HepG2 (cell line): ENCODE data around the gene NOTUM. TPM values are rescaled to one million over a fixed set of nuclear protein-coding genes. Genes with fewer than 3 reads are reported as not detected.

Source experiments
- ATRX ChIP-seq: sonication (generic); formaldehyde crosslinking; IDR thresholded peaks from 2 replicates; pipeline ENCODE4 v1.4.0; 2020; ENCODE audit warnings: missing genetic modification reagents, borderline replicate concordance
- BATF2 ChIP-seq: sonication (generic); formaldehyde crosslinking; IDR thresholded peaks from 2 replicates; pipeline ENCODE4 v1.8.0; 2022; ENCODE audit warnings: mild to moderate bottlenecking, missing genetic modification reagents, moderate library complexity
- CBX5 ChIP-seq: sonication (generic); formaldehyde crosslinking; IDR thresholded peaks from 2 replicates; pipeline ENCODE4 v1.4.0; 2020; ENCODE audit warnings: missing genetic modification reagents, borderline replicate concordance
- ELF4 ChIP-seq: sonication (generic); formaldehyde crosslinking; IDR thresholded peaks from 2 replicates; pipeline ENCODE4 v1.5.0; 2020; ENCODE audit warnings: missing genetic modification reagents, mild to moderate bottlenecking, moderate library complexity, borderline replicate concordance
- HDAC1 ChIP-seq: sonication (generic); formaldehyde crosslinking; IDR thresholded peaks from 2 replicates; pipeline ENCODE4 v1.5.1; 2020; ENCODE audit warnings: mild to moderate bottlenecking, missing genetic modification reagents
- HOXA5 ChIP-seq: sonication (generic); formaldehyde crosslinking; IDR thresholded peaks from 2 replicates; pipeline ENCODE4 v1.4.0; 2020; ENCODE audit warnings: missing genetic modification reagents
- KLF9 ChIP-seq: IDR thresholded peaks from 2 replicates; pipeline ENCODE4 v1.6.1; 2016; ENCODE audit warnings: low read depth
- MAFK ChIP-seq, 2 experiments: IDR thresholded peaks in 1 of 2; conservative IDR thresholded peaks in 1 of 2; 2 replicates each; pipeline ENCODE4 v1.6.1; 2011; ENCODE audit warnings: improper control_type of control experiment in 2 of 2, low read length in 2 of 2
- MTF2 ChIP-seq: sonication (generic); formaldehyde crosslinking; IDR thresholded peaks from 2 replicates; pipeline ENCODE4 v1.5.0; 2020; ENCODE audit warnings: missing genetic modification reagents, borderline replicate concordance
- NFE2 ChIP-seq: sonication (generic); formaldehyde crosslinking; IDR thresholded peaks from 2 replicates; pipeline ENCODE4 v1.4.0; 2020; ENCODE audit warnings: missing genetic modification reagents
- PAF1 ChIP-seq: IDR thresholded peaks from 2 replicates; pipeline ENCODE4 v1.6.1; 2016; ENCODE audit warnings: missing genetic modification reagents, missing compliant biosample characterization
- RARA ChIP-seq: IDR thresholded peaks from 2 replicates; pipeline ENCODE4 v1.6.1; 2016; ENCODE audit warnings: missing genetic modification reagents, missing compliant biosample characterization
- RCOR2 ChIP-seq: IDR thresholded peaks from 2 replicates; pipeline ENCODE4 v1.6.1; 2016; ENCODE audit warnings: missing biosample characterization, missing genetic modification reagents
- REL ChIP-seq: sonication (generic); formaldehyde crosslinking; conservative IDR thresholded peaks from 2 replicates; pipeline ENCODE4 v1.8.0; 2022; ENCODE audit warnings: mild to moderate bottlenecking, missing genetic modification reagents, moderate library complexity
- SAP130 ChIP-seq: IDR thresholded peaks from 2 replicates; pipeline ENCODE4 v1.6.1; 2016; ENCODE audit warnings: low read depth
- SMYD3 ChIP-seq: sonication (generic); formaldehyde crosslinking; IDR thresholded peaks from 2 replicates; pipeline ENCODE4 v1.8.1; 2023; ENCODE audit warnings: mild to moderate bottlenecking, missing genetic modification reagents
- TFDP1 ChIP-seq: IDR thresholded peaks from 2 replicates; pipeline ENCODE4 v1.6.1; 2016; ENCODE audit warnings: missing compliant biosample characterization, missing genetic modification reagents, borderline replicate concordance
- TP53 ChIP-seq: sonication (generic); formaldehyde crosslinking; conservative IDR thresholded peaks from 2 replicates; pipeline ENCODE4 v1.4.0; 2020; ENCODE audit warnings: missing genetic modification reagents
- ZBTB37 ChIP-seq: sonication (generic); formaldehyde crosslinking; IDR thresholded peaks from 2 replicates; pipeline ENCODE4 v1.4.0; 2020; ENCODE audit warnings: mild to moderate bottlenecking, missing genetic modification reagents
- ZBTB46 ChIP-seq: sonication (generic); formaldehyde crosslinking; IDR thresholded peaks from 2 replicates; pipeline ENCODE4 v1.4.0; 2020; ENCODE audit warnings: mild to moderate bottlenecking, missing genetic modification reagents, borderline replicate concordance
- ZMAT3 ChIP-seq: sonication (generic); formaldehyde crosslinking; conservative IDR thresholded peaks from 2 replicates; pipeline ENCODE4 v1.7.0; 2021; ENCODE audit warnings: missing genetic modification reagents
- ZNF503 ChIP-seq: sonication (generic); formaldehyde crosslinking; IDR thresholded peaks from 2 replicates; pipeline ENCODE4 v1.4.0; 2020; ENCODE audit warnings: missing genetic modification reagents
- ZNF556 ChIP-seq: sonication (generic); formaldehyde crosslinking; IDR thresholded peaks from 2 replicates; pipeline ENCODE4 v1.4.0; 2020; ENCODE audit warnings: mild to moderate bottlenecking, missing genetic modification reagents, borderline replicate concordance
- ZSCAN21 ChIP-seq: sonication (generic); formaldehyde crosslinking; IDR thresholded peaks from 2 replicates; pipeline ENCODE4 v1.8.0; 2022; ENCODE audit warnings: mild to moderate bottlenecking, missing genetic modification reagents, moderate library complexity, borderline replicate concordance
- polyA plus RNA-seq, 8 experiments: library from polyadenylated mRNA; depleted of rRNA in 3 of 8; stranded (reverse) in 7 of 8; unstranded in 1 of 8; fragments of >200 nt; fragmentation: Illumina TruSeq in 4 of 8; extraction: Trizol in 4 of 8; gene quantifications; 2 replicates each; pipeline versions ENCODE4 v1.2.1 to v1.2.3, GENCODE V29; 2011 to 2016; ENCODE audit warnings: low read depth in 4 of 8, missing spikeins in 1 of 8, mixed read lengths in 1 of 8; ENCODE audit not compliant: insufficient read depth in 1 of 8
- total RNA-seq, 5 experiments: library from RNA; depleted of rRNA; stranded (reverse); fragments of >200 nt; fragmentation: Illumina TruSeq; extraction: Trizol; gene quantifications; 2 replicates each; pipeline ENCODE4 v1.2.3, GENCODE V29; 2016; ENCODE audit warnings: low read depth in 1 of 5

NOTUM gene
- total and polyA plus RNA-seq, 2 of the 13 experiments (the other 11 are each of a cell fraction or from before 2014, with no cell fraction given): 150 to 160 TPM

- peak; percentile 53; the same call in 1 of the 2 replicates for TF ChIP-seq ZNF503 (CRISPR knock-in tag)
- TF ChIP-seq MTF2 (CRISPR knock-in tag): no peak
- peak; percentile 78; the same call in 1 of the 2 replicates for TF ChIP-seq HDAC1 (CRISPR knock-in tag)
- peak; percentile 97 for TF ChIP-seq SAP130 (CRISPR knock-in tag)
- TF ChIP-seq SMYD3 (CRISPR knock-in tag): no peak
- no peak for TF ChIP-seq BATF2
- TF ChIP-seq PAF1 (CRISPR knock-in tag): no peak
- no peak for TF ChIP-seq ZSCAN21 (CRISPR knock-in tag)
- TF ChIP-seq ELF4: 0 out of 2 replicates have a peak, but pooled peaks have one; percentile 60
- peak; percentile 55 for TF ChIP-seq RARA
- TF ChIP-seq KLF9 (CRISPR knock-in tag): 0 out of 2 replicates have a peak, but pooled peaks have one; percentile 59
- TF ChIP-seq REL (CRISPR knock-in tag): no peak
- peak; percentile 82; the same call in 1 of the 2 replicates for TF ChIP-seq NFE2
- no peak for TF ChIP-seq ATRX (CRISPR knock-in tag)
- TF ChIP-seq ZBTB46 (CRISPR knock-in tag): no peak; the same call in 1 of the 2 replicates
- peak; percentile 95 to 99 for TF ChIP-seq MAFK (conservative IDR thresholded peaks at IDR 0.05 in 1 of 2, IDR thresholded peaks at IDR 0.05 in 1 of 2; ENCODE audit: low read length in 2 of 2)
- no peak for TF ChIP-seq CBX5
- TF ChIP-seq RCOR2: no peak
- peak; percentile 17; the same call in 1 of the 2 replicates for TF ChIP-seq TFDP1
- TF ChIP-seq ZNF556 (CRISPR knock-in tag): no peak
- peak; percentile 75; the same call in 1 of the 2 replicates for TF ChIP-seq ZBTB37
- no peak for TF ChIP-seq TP53
- TF ChIP-seq HOXA5 (CRISPR knock-in tag): peak; percentile 72; the same call in 1 of the 2 replicates
- 0 out of 2 replicates have a peak, but pooled peaks have one; percentile 23 for TF ChIP-seq ZMAT3 (CRISPR knock-in tag)
Observed at GRCh38 chr17:81926451-81927151, 34.4 kb downstream of the NOTUM start (continued).
